Measurements from ENCODE around the gene NUDT9.

NUDT9 gene

DNA sequence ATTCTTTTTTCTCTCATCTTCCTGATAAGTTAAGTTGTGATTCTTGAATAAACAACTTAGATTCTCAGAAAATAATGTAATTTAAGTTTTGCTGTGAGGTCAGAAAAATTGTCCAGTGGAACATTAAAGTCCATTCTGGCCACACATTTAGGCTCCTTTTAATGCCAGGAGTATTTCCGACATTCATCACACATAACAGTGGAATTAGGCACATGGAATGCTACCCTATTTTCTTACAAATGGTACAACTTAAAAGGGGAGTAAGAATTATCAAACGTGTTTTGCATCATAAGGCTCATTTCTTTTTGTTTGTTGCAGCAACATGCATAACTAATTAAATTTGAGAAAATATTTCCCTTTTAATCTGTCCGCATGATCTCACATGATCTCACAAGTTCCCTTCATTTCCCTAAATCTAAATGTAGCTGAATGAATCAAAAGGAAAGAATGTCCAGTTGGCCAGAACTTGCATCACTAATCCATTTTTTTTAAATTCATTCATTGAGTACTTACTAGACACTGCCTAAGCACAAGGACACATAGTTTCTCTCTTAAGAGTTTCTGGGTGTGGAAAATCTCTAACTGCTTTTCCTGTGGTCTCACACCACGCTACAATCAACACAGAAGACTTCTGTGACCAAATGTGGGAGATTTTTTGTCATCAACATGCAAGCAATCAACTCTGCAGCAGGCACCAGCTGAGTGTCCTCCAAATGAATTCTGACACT, 84.8 kb downstream of the NUDT9 start:
- no peak for DNase-seq (ENCODE audit: low read depth, low spot score)

Measured in activated naive CD8-positive, alpha-beta T cell treated with anti-CD3 and anti-CD28 coated beads, Interleukin-2, amount 50 U/mL, for 16 hours (primary cell).